Stimulated activated effector memory CD8-positive, alpha-beta T cell treated with anti-CD3 and anti-CD28 coated beads, Interleukin-12 subunit alpha, Interleukin-12 subunit beta, amount 100 ng/mL, for 72 hours (primary cell): ENCODE results near the gene AK2.
"Not testable (repeated sequence)": the region's sequence is repeated elsewhere in the genome, so short reads cannot be mapped to it uniquely, and the experiment has no call there.

ENCODE experiments used
- ATAC-seq: fragments of 150-1000 bp; cut with Tn5 transposase; 2 replicates; pipeline ENCODE4 v1.10.0; 2021
- DNase-seq, 2 donors: peaks; one replicate each; pipeline ENCODE4 v3.0.0; 2021 to 2022; ENCODE audit warnings: low spot score in 2 of 2
- H3K27ac Mint-ChIP-seq: one replicate; pipeline ENCODE4 v1.8.0; 2022; ENCODE audit warnings: mild to moderate bottlenecking, mixed read lengths
- H3K36me3 Mint-ChIP-seq: one replicate; pipeline ENCODE4 v1.8.0; 2022; ENCODE audit warnings: mild to moderate bottlenecking, mixed read lengths
- H3K4me1 Mint-ChIP-seq: one replicate; pipeline ENCODE4 v1.8.0; 2022; ENCODE audit warnings: mixed read lengths
- H3K4me3 Mint-ChIP-seq: one replicate; pipeline ENCODE4 v1.8.0; 2022; ENCODE audit warnings: mild to moderate bottlenecking, mixed read lengths
- H3K9me3 Mint-ChIP-seq: one replicate; pipeline ENCODE4 v1.8.0; 2022; ENCODE audit warnings: mixed read lengths

The AK2 gene

GRCh38 chr1:33036526-33037503 lies at the start of gene AK2:
AK2 (minus strand) TSS chr1:33036883; CDS start chr1:33036828, 55 bp downstream.
- H3K4me3 Mint-ChIP-seq: peak within 1 kb of the TSS; percentile 90
- DNase-seq: peak; percentile 79 to 96
- H3K36me3 Mint-ChIP-seq: peaks cover 52% of the 10 kb centered on the region
- H3K27ac Mint-ChIP-seq: peak within 1 kb of the TSS; percentile 96
- peaks cover 42% of the 10 kb centered on the region for H3K4me1 Mint-ChIP-seq
- ATAC-seq: peak; percentile 99
- H3K9me3 Mint-ChIP-seq: no peaks in the 10 kb centered on the region

DNA sequence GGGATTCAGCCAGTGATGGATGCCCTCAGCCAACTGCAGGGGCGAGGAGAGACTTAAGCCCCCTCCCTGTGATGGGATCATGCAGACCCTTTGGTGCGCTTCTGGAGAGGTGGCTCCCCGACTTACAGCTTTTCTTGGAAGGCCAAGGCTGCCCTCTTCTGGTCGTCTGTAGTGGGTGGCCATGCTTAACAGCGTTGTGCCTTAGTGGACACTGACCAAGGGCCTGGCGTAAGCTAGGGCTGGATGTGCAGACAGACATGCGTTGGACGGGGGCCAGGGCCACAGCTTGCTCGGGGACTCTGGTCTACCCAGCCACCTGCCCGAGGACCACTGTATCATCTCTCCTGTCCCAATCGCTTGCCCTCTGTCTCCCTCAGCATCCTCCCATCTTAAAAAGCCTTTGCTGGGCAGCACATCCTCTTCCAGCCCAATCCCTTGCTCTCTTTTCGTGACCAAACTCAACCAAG lies 49.7 kb upstream of the AK2 start:
- H3K4me3 Mint-ChIP-seq: no peak overlapping the region
- peak; percentile 57 for ATAC-seq

GRCh38 chr1:33085332-33085731 lies 48.6 kb upstream of the AK2 start:
- Mint-ChIP-seq H3K4me1 (peaks cover 28% of the 10 kb centered on the region), H3K9me3 (no peaks in the 10 kb centered on the region)
- no peak for ATAC-seq

More for the DNA sequence above, 49.7 kb upstream of the AK2 start:
- no peak for DNase-seq
- Mint-ChIP-seq H3K27ac (no peak overlapping the region), H3K36me3 (peaks cover 6% of the 10 kb centered on the region), H3K4me1 (peaks cover 22% of the 10 kb centered on the region), H3K9me3 (no peaks in the 10 kb centered on the region)

DNA sequence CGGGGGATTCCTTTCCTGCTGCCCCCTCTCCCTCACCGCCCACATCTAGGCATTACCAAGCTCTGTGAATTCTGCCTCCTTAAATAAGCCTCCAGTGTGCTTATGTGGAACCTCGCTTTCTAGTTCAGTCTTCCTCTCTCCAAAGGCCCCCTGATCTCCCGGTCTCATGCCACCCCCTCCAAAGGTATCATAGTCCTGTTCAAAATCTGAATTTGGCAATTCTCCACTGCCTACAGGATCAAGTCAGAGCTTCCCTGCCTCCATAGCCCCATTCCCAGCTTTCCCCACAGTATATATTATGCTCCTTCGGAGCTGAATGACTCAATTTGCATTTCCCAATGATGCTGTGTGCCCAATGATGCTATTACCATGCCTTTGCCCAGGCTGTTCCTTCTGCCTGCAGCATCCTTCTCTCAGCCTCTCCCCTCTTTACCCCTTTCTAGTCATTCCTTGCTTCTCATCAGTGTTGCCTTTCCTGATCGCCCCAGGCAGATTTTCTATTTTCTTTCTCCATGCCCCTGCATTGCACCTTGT lies 46.0 kb upstream of the AK2 start:
- no peak overlapping the region for H3K27ac Mint-ChIP-seq
- peaks cover 6% of the 10 kb centered on the region for H3K36me3 Mint-ChIP-seq
- DNase-seq (no peak), ATAC-seq (no peak)
- H3K4me1 Mint-ChIP-seq: peaks cover 16% of the 10 kb centered on the region
- no peaks in the 10 kb centered on the region for H3K9me3 Mint-ChIP-seq
- peak overlapping the region; percentile 65 for H3K4me3 Mint-ChIP-seq

More at GRCh38 chr1:33085332-33085731, 48.6 kb upstream of the AK2 start:
- Mint-ChIP-seq H3K27ac (no peak overlapping the region), H3K4me3 (no peak overlapping the region), H3K36me3 (peaks cover 6% of the 10 kb centered on the region)
- DNase-seq: no peak

- peak overlapping the region; percentile 65 for H3K4me3 Mint-ChIP-seq
- peaks cover 12% of the 10 kb centered on the region for H3K4me1 Mint-ChIP-seq
- DNase-seq: no peak
- H3K27ac Mint-ChIP-seq: no peak overlapping the region
- no peak for ATAC-seq
- peaks cover 3% of the 10 kb centered on the region for H3K36me3 Mint-ChIP-seq
- H3K9me3 Mint-ChIP-seq: no peaks in the 10 kb centered on the region
Measured at GRCh38 chr1:33081554-33082305, 45.0 kb upstream of the AK2 start.

DNA sequence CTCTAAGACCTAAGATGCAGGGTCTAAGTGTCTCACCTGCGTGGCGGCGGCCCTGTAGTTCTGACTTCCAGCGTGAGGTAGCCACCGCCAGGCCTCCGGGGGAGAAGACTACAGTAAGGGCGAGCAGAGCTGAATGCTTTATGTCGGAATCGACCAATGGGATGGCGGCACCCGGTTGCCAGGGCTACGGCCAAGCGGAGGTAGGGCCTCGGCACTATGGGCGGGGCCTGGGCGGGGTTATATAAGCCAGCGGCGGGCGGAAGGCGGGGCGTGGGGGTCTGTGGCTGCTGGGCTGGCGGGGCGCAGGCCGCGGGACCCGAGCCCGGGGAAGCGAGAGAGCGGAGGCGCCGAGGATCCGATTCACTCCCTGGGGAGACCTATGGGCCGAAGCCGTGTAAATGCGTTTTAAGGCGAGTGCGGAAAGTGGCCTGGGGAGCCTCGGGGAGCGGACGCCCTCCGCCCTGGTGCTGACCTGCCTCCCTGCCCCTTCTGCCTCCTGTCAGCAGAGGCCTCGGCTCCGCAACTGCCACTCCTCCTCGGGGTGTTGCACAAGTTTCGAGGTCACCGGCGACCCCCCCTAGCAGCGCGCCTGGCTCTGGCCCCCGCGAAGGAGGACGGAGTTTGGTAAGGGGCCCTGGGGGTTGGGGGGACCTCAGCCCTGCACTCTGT lies 44.3 kb upstream of the AK2 start, which contains the start of gene AZIN2:
Gene AZIN2 (plus strand): TSS at position 269 of the 669 bp plus-strand sequence. CDS start 1,097 bp downstream, outside the sequence.
- ATAC-seq (peak; percentile 100), DNase-seq (peak; percentile 92 to 98)
- Mint-ChIP-seq H3K4me3 (peak within 1 kb of the TSS; percentile 65), H3K4me1 (peaks cover 9% of the 10 kb centered on the region), H3K36me3 (no peaks in the 10 kb centered on the region), H3K9me3 (no peaks in the 10 kb centered on the region), H3K27ac (peak within 1 kb of the TSS; percentile 76)

DNA sequence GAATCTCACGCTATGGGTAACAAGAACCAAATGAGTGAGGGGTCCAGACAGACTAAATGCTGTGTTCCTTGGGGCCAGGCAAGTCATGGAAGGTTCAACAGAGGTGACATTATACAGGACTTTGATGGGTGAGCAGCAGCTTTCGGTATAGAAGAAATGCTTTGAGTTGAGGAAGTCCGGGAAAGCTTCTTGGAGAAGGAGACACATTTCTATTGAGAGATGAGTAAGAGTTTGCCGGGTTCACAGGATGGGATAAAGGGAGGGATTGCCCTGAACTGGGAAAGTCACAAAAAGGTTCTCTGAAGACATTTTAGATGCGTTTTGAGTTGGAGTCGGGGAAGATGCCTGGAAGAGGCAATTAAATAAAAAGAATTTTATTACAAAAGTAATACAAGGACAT lies 43.7 kb upstream of the AK2 start:
- no peak for DNase-seq
- no peaks in the 10 kb centered on the region for H3K9me3 Mint-ChIP-seq
- no peaks in the 10 kb centered on the region for H3K36me3 Mint-ChIP-seq
- ATAC-seq: no peak
- peak overlapping the region; percentile 76 for H3K27ac Mint-ChIP-seq
- peak overlapping the region; percentile 65 for H3K4me3 Mint-ChIP-seq
- H3K4me1 Mint-ChIP-seq: peaks cover 9% of the 10 kb centered on the region

- DNase-seq (no peak), ATAC-seq (no peak)
- Mint-ChIP-seq H3K36me3 (no peaks in the 10 kb centered on the region), H3K4me1 (peaks cover 9% of the 10 kb centered on the region), H3K4me3 (no peak overlapping the region), H3K9me3 (no peaks in the 10 kb centered on the region), H3K27ac (no peak overlapping the region)
Measured at GRCh38 chr1:33078030-33078591, 41.4 kb upstream of the AK2 start.

GRCh38 chr1:33074193-33074945 lies 37.7 kb upstream of the AK2 start:
- DNase-seq (no peak), ATAC-seq (no peak)
- H3K4me3 Mint-ChIP-seq: no peak overlapping the region
- no peaks in the 10 kb centered on the region for H3K9me3 Mint-ChIP-seq
- H3K36me3 Mint-ChIP-seq: no peaks in the 10 kb centered on the region
- H3K27ac Mint-ChIP-seq: no peak overlapping the region
- H3K4me1 Mint-ChIP-seq: no peaks in the 10 kb centered on the region

DNA sequence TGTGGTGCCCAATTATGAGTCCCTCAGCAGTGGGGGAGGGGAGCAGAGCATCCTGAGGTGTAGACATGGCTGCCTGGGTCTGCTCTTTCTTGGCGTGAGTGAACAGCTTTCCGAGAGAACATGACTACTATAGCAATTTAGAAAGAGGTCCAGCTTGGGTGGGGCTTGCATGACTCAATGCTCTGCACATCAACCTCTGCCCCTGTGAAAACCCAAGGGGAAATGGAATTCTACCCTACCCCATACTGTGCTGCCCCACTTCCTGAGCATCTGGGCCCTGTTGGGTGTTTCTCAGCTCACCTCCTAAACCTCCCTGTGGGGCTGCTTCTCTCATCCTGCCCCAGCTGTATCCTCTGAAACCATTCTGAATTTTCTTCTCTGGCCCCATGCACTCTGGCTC lies 36.0 kb upstream of the AK2 start:
- H3K9me3 Mint-ChIP-seq: no peaks in the 10 kb centered on the region
- H3K36me3 Mint-ChIP-seq: no peaks in the 10 kb centered on the region
- H3K4me3 Mint-ChIP-seq: no peak overlapping the region
- H3K27ac Mint-ChIP-seq: no peak overlapping the region
- no peak for DNase-seq
- H3K4me1 Mint-ChIP-seq: no peaks in the 10 kb centered on the region
- ATAC-seq: no peak

DNA sequence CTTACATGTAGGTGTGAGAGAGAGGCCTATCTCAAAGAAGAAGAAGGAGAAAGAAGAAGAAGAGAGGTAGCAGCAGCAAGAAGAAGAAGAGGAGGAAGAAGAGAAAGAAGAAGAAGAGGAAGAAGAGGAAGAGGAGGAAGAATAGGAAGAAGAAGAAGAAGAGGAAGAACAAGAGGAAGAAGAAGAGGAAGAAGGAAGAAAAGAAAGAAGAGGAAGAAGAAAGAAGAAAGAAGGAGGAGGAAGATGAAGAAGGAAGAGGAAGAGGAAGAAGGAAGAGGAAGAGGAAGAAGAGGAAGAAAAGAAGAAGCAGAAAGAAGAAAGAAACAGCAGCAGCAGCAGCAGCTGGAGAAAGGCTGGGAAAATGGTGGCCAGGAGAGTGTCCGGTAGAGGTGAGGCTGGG lies 33.9 kb upstream of the AK2 start:
- H3K4me1 Mint-ChIP-seq: no peaks in the 10 kb centered on the region
- H3K4me3 Mint-ChIP-seq: no peak overlapping the region
- ATAC-seq (no peak), DNase-seq (no peak)
- no peaks in the 10 kb centered on the region for H3K36me3 Mint-ChIP-seq
- peaks cover 5% of the 10 kb centered on the region for H3K9me3 Mint-ChIP-seq
- H3K27ac Mint-ChIP-seq: no peak overlapping the region

- H3K36me3 Mint-ChIP-seq: not testable (repeated sequence)
Measured at GRCh38 chr1:33068108-33068507, 31.4 kb upstream of the AK2 start.

DNA sequence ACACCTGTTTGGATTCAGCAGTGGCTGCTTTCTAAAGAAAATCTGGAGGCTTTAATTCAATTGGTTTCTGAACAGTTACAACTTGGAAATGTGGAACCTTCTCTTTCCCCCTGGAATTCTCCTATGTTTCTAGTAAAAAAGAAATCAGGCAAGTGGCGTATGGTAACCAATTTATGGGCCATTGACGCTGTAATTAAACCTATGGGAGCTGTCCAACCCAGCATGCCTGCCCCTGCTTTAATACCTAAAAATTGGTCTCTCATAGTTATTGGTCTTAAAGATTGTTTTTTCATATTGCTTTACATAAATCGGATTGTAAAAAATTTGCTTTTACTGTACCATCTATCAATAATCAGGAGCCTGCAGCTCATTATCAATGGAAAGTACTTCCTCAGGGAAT lies 29.8 kb upstream of the AK2 start:
- not testable (repeated sequence) for DNase-seq, H3K4me1 Mint-ChIP-seq, H3K27ac Mint-ChIP-seq, ATAC-seq, H3K36me3 Mint-ChIP-seq, H3K4me3 Mint-ChIP-seq
- peaks cover 30% of the 10 kb centered on the region for H3K9me3 Mint-ChIP-seq

More at GRCh38 chr1:33068108-33068507, 31.4 kb upstream of the AK2 start:
- not testable (repeated sequence) for H3K4me1 Mint-ChIP-seq, H3K27ac Mint-ChIP-seq, DNase-seq, H3K4me3 Mint-ChIP-seq, ATAC-seq
- peaks cover 22% of the 10 kb centered on the region for H3K9me3 Mint-ChIP-seq

- H3K4me3 Mint-ChIP-seq: no peak overlapping the region
- no peaks in the 10 kb centered on the region for H3K36me3 Mint-ChIP-seq
- DNase-seq (no peak), ATAC-seq (no peak)
- H3K27ac Mint-ChIP-seq: no peak overlapping the region
- no peaks in the 10 kb centered on the region for H3K4me1 Mint-ChIP-seq
- H3K9me3 Mint-ChIP-seq: peaks cover 30% of the 10 kb centered on the region
Measured at GRCh38 chr1:33065301-33065700, 28.6 kb upstream of the AK2 start.
